Stimulated activated CD4-positive, alpha-beta T cell treated with anti-CD3 and anti-CD28 coated beads, Interleukin-12 subunit alpha, Interleukin-12 subunit beta, amount 100 ng/mL, for 48 hours (primary cell): Measurements from ENCODE around the gene DRAP1.
"Not testable (repeated sequence)": the region's sequence is repeated elsewhere in the genome, so short reads cannot be mapped to it uniquely, and the experiment has no call there.

Source experiments
- DNase-seq, 3 donors: peaks; one replicate each; pipeline ENCODE4 v3.0.0-alpha.2; 2020; ENCODE audit warnings: low read depth in 2 of 3, low spot score in 1 of 3

DRAP1 gene

DNA sequence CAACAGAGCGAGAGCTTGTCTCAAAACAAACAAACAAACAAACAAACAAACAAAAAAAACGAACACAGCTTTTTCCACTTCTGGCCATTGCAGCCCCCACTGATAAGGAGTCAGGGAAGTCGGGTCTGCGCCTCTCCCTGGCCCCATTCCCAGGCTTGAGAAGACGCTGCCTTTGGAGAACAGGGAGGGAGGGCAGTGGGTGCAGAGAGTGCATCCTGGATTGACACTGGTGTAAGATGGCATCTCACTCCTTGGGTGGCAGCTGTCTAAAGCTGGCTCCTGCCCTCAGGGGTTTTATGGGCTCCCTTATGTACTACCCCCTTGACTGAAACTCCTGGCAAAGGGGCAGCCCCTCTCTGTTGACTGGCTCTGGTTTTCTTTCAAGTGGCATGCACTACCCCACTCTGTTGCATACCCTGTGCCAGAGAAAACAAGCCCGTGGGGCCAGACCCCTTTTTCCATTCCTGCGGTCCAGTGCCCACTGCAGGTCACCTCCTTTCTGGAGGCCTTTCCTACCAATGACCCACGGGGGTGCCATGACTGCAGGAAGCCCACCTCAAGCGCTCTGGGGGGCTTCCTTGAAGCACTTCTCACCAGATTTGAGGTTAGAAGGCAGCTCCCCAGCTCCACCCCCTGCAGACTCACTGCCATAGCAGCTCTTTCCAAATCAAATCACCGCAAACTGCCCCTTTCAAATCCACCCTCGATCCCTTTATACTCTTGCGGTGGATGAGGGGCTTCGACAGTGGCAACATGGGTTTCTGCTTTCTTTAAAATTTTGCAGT is 12.7 kb downstream of the DRAP1 start:
- DNase-seq, result no peak

DNA sequence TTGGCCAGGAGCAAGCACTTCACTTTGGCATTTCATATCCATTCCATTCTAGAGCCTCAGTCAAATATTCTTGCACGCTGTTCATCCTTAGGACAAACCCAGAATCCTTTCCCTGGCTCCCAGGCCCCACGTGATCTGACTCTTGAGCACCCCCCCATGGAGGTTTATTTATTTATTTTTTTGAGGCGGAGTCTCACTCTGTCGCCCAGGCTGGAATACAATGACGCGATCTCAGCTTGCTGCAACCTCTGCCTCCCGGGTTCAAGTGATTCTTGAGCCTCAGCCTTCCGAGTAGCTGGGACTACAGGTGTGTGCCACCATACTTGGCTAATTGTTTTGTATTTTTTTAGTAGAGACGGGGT is 13.3 kb downstream of the DRAP1 start:
- DNase-seq, result peak in 1 of 3 donors; percentile 27

DNA sequence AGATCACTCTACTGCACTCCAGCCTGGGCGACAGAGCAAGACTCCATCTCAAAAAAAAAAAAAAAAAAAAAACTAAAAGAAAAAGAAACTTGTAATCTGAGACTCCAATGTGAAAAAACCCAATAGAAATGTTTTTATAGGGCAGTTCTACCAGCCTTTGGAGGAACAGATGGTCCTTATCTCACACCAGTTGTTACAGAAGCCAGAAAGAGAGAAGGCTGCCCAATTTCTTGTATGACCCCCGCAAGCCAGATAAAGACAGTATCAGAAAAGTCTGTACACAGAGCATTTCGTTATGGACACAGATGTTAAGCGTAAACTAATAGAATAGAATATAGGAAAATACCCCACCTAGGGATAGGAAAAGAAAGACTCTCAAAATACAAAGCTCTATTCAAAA is 14.8 kb downstream of the DRAP1 start:
- DNase-seq, result no peak

DNA sequence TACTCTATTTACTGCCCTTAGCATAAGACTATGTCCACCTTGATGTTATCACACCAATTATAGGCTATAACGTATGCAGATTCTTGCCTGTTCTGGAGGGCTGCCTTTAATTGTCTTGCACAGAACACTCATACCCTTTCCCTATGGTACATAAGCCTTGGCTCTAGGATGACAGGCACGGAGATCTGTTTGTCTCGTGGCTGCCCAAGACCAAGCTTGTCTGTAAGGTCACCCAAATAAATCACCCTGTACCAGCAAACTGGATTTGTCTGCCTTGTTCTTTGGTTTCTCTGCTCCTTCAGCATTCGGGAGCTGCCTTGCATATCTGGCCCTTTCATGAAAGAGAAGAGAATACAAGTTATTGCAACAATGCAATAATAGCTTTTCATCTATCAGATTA is 18.5 kb downstream of the DRAP1 start:
- no peak for DNase-seq

DNA sequence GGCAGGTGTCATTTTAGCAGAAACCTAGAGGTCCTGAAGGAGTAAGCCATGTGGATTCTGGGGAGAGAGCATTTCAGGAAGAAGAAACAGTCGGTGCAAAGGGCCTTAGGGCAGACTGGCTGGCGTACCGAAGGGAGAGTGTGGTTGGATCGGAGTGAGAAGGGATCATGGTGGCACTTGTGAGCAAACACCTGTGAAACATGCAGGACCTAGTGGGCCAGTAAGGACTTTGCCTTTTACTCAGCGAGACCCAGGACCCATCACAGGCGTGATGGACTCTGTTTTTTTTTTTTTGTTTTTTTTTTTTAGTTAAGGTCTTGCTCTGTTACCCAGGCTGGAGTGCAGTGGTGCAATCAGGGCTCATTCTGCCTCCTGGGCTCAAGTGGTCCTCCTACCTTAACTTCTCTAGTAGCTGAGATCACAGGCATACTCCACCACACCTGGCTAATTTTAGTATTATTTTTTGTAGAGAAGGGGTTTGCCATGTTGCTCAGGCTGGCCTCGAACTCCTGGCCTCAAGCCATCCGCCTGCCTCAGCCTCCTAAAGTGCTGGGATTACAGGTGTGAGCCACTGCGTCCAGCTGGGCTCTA is 22.6 kb downstream of the DRAP1 start:
- DNase-seq, result no peak

DNA sequence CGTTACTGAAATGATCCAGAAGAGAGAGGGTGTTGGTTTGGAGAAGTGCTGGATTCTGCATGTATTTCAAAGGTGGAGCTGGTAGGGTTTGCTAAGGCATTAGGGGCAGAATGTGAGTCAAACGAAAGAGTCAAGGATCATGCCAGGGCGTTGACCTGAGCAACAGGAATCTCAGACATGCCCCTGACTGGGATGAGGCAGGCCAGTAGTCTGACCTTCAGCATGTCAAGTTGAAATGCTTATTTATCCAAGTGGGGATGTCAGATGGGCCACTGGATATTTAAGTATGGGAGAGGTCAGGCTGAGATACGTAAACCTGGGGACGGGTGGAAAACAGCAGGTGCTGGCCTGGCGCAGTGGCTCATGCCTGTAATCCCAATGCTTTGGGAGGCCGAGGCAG is 23.3 kb downstream of the DRAP1 start:
- DNase-seq, result no peak

DNA sequence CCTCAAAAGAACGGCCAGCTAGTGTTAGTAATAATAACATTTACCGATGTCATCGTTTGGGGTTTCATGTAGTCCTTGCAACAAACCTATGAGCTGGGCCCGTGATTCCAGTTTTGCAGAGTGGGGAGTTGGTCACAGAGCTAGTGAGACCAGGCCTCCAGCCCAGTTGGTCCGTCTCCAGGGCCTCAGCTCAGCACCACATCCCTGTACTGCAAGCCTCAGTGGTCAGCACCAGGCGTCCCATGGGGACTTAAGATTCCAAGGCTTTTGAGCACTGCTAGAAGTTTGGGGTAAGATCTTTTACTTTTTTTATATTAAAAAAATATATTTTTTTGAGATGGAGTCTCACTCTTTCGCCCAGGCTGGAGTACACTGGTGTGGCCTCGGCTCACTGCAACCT is 25.0 kb downstream of the DRAP1 start:
- no peak for DNase-seq

DNA sequence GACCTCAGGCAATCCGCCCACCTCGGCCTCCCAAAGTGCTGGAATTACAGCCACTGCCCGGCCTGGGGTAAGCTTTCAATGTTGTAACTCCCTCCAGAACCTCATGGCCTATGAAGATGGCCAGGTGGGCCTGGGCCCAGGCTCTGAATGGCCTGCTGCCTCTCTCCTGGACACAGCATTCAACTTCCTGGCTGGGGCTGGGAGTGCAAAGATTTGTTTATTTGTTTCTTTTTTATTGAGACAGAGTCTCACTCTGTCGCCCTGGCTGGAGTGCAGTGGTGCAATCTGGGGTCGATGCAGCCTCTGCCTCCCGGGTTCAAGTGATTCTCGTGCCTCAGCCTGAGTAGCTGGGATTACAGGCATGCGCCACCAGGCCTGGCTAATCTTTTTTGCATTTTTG is 25.5 kb downstream of the DRAP1 start:
- DNase-seq, result no peak

DNA sequence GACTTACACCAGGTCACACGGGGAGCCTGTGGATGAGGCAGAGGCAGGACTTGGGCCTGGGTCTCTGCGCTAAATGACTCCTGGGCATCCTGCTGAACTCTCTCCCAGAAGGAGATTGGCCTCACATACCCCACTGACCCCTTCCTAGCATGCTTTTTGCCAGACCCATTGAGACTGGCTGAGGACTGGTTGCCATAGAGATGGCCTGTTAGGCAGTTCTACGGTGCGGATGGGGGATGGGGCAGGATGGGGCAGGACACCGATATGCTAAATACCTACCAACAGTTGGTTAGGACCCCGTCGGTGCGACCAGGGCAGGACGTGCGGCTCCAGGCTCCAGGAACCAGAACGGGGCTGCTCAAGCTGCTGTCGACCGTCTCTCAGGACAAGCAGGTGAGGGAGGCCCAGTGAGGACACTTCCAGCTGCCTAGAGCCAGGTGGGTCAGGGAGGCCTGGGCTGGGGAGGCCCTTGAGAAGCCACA is 26.2 kb downstream of the DRAP1 start, which contains the start of gene TSGA10IP:
Gene TSGA10IP, plus strand, starts transcription at position 51 of the 482 bp plus-strand sequence. Its CDS starts 196 bp downstream, at position 247.
- no peak for DNase-seq

DNA sequence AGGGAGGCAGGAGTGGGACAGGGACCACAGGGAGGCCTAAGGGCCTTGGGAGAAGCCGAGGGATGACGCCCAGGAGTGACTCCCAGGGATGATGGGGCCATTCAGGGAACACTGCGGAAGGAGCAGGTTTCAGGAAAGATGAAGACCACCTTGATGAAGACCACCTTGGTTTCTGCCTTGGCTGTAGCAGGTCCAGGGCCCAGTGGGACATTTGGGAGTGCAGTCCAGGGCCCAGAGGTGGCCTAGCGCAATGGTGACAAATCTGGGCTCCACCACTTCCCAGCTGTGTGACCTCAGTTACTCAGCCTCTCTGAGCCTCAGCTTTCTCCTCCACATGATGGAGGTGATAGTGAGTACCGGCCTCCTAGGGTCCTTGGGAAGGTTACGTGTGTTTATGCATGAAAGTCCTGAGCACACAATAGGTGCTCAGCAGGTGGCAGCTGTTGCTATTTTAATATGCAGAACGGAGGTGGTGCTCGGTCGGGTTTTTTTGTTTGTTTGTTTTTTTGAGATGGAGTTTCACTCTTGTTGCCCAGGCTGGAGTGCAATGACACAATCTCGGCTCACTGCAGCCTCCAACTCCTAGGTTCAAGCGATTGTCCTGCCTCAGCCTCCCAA is 26.8 kb downstream of the DRAP1 start:
- DNase-seq, result no peak

DNA sequence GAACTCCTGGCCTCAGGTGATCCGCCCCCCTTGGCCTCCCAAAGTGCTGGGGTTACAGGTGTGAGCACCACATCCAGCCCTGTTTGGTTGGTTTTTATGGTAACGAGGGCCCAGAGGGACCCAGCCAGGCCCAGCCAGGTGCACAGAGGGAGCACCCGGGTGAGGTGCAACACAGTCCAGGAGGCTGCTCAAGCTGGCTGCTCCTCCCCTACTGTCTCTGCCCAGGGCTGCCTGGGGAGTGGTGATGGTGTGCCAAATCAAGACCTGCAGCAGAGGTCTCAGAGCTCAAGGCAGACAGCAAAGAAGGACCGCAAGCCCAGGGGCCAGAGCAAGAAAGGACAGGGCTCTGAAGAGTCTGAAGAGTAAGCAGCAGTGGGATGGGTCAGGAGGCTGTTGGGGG is 27.4 kb downstream of the DRAP1 start:
- no peak for DNase-seq

DNA sequence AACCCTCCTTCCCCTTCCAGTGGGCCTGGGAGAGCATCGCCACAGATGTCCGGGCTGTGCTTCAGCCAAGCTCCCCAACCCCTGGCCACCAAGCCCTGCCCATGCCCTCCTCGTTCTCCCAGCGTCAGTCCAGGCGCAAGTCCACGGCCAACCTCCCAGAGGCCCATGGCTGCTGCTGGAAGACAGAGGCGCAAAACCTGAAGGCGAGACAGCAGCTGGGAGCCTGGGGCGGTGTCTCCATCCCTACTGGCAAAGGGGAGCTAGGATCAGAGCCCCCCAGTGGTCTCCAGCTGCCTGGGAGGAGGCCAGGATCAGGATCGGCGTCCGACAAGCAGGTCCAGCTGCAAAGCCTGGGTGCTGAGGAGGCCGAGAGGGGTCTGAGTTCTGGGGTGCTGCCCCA is 27.9 kb downstream of the DRAP1 start:
- no peak for DNase-seq

DNA sequence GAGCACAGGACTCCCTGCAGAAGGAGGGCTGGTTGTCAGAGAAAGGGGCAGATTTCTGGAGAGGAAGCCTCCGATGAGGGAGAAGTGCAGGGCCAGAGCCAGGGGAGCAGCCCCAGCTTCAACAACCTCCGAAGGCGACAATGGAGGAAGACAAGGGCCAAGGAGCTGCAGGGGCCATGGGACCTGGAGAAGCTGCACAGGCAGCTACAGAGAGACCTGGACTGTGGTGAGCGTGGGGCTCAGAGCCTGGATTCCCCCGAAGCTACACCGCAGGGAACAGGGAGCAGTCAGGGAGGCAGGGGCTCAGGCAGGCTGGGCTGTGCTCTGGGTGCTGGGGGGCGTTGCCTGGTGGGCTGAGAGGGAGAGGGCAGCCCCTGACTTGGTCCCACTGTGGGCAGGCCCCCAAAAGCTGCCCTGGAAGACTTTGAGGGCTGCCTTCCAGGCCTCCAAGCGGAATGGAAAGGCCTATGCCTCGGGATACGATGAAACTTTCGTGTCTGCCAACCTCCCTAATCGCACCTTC is 28.4 kb downstream of the DRAP1 start:
- no peak for DNase-seq

DNA sequence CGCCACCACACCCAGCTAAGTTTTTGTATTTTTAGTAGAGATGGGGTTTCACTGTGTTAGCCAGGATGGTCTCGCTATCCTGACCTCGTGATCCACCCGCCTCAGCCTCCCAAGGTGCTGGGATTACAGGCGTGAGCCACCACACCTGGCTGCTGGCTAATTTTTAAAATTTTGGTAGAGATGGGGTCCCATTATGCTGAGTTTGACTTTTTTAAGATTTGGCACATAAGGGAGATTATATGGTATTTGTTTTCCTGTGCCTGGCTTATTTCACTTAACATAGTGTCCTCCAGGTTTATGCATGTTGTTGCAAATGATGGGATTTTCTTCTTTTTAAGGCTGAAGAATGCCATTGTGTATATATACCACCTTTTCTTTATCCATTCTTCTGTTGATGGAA is 31.5 kb downstream of the DRAP1 start:
- DNase-seq, result not testable (repeated sequence)

DNA sequence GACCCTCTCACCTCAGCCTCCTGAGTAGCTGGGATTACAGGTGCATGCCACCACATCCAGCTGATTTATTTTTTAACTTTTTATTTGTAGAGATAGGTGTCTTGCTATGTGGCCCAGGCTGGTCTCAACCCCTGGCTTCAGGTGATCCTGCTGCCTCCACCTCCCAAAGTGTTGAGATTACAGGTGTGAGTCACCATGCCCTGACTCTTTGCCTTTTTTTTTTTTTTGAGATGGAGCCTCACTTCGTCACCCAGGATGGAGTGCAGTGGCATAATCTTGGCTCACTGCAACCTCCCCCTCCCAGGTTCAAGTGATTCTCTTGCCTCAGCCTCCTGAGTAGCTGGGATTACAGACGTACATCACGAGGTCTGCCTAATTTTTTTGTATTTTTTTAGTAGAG is 32.4 kb downstream of the DRAP1 start:
- not testable (repeated sequence) for DNase-seq

DNA sequence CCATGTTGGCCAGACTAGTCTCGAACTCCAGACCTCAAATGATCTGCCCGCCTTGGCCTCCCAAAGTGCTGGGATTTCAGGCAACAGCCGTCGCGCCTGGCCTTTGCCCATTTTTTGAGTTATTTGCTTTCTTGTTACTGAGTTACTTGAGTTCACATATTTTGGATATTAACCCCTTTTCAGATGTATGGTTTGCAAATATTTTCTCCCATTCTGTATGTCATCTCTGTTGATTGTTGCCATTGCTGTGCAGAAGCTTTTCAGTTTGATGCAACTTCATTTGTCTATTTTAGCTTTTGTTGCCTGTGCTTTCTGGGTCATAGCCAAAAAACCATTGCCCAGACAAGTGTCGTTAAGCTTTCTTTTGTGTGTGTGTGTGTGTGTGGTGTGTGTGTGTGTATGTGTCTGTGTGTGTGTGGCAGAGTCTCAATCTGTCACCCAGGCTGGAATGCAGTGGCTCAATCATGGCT is 32.9 kb downstream of the DRAP1 start:
- DNase-seq, result no peak

DNA sequence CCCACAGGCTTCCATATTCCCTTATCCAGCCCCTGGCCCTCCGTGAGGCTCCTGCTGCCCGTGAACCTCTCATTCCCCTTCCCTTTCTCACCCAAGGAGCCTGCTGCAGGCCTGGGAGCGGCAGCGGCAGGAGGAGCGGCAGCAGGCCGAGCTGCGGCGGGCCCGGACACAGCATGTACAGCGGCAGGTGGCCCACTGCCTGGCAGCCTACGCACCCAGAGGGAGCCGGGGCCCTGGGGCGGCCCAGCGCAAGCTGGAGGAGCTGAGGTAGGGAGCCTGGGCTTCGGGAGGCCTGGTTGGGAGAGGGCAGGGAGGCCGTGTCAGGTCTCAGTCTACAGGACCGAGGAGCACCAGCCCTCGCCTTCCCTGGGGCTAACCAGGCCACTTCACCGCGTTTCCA is 34.2 kb downstream of the DRAP1 start:
- DNase-seq, result no peak

DNA sequence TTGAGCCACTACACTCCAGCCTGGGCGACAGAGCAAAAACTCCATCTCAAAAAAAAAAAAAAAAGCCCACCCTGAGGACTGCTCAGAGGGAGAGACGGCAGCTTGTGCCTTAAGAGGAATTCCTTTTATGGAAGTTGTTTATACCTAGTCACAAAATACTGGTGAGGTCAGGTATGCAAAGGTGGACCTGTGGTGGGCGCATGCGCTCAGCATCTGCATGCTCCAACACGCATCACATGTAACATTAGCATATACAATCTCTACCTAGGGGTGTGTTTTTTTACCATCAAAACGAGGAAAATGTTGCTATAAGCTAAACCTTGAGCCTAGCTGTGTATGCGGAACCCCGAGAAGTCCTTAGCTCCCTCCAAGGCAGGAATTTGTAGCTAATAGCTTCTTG is 35.5 kb downstream of the DRAP1 start:
- no peak for DNase-seq

DNA sequence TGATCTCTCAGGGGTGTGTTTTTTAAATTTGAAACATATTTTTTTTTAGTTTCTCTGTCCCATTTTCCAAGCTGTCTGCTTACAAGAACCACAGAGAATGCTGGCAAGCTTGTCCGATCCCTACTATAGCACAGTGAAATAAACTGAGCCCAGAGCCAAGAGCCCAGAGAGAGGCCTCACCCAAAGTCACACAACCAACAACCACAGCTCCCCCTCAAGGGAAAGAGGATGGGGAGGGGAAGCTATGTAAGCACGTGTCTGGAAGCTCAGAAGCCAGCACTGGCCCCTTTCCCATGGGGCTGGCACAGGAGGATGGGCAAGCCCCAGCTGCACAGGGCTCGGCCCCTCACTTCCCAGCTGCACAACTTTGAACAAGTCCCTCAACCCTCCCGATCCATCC is 39.1 kb downstream of the DRAP1 start:
- no peak for DNase-seq

DNA sequence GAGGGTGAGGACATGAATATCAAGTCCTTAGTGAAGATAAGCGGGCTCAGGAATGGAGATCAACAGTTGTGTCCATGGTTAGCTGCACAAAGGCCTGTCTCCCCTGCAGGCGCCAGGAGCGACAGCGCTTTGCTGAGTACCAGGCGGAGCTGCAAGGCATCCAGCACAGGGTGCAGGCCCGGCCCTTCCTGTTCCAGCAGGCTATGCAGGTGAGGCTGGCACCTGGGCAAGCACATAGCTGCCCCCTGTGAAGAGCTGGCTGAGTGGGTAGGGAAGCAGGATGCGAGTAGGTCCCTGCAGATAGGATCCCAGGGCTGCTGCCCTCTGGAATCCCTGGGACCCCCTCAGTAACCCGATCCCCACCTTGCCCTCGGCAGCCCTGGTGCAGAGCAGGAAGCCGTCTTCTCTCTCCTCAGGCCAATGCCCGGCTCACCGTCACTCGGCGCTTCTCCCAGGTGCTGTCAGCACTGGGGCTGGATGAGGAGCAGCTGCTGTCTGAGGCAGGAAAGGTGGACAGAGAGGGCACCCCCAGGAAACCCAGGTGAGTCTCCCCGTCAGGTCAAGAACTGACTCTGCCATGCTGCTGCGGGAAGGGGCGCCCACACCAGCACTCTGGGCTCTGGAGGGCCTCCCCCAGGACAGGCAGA is 39.7 kb downstream of the DRAP1 start:
- no peak for DNase-seq

DNA sequence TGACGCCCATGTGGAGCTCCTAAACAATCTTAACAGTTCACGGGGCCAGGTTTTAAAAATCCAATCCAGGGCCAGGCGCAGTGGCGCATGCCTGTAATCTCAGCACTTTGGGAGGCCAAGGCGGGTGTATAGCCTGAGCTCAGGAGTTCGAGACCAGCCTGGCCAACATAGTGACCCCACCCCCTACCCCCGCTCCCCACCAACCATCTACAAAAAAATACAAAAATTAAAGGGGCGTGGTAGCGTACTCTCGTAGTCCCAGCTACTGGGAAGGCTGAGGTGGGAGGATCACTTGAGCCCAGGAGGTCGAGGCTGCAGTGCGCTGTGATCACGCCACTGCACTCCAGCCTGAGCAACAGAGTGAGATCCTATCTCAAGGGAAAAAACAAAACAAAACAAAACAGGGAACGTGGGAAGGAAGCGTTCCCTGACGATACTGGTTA is 41.6 kb downstream of the DRAP1 start:
- DNase-seq, result no peak
